Keratinocyte (primary cell): ENCODE data around the gene CBX8. TPM values are rescaled to one million over a fixed set of nuclear protein-coding genes. Genes with fewer than 3 reads are reported as not detected.

Experiments used
- DNase-seq: peaks from one replicate; pipeline ENCODE4 v3.0.0-alpha.2; 2011; ENCODE audit warnings: low read depth, missing footprints, low spot score
- FAIRE-seq: peaks from 2 replicates; lab custom pipeline; 2011; peaks lifted over from hg19 to GRCh38; lab: Jason Lieb, UNC
- H2AFZ ChIP-seq: 2 replicates; pipeline ENCODE4 v1.6.0; 2012; ENCODE audit warnings: low read length, control low read depth, inconsistent platforms; ENCODE audit not compliant: control insufficient read depth
- H3K27ac ChIP-seq: 2 replicates; pipeline ENCODE4 v1.5.1; 2011; ENCODE audit warnings: low read length; ENCODE audit not compliant: control insufficient read depth, insufficient read depth
- H3K27me3 ChIP-seq: 3 replicates; pipeline ENCODE4 v1.6.0; 2011; ENCODE audit warnings: low read length; ENCODE audit not compliant: control insufficient read depth, insufficient read depth; ENCODE audit errors: extremely low read depth
- H3K36me3 ChIP-seq, 2 experiments: 2 replicates in 1 of 2; 3 replicates in 1 of 2; pipeline ENCODE4 v1.5.1; 2011; ENCODE audit warnings: low read length in 2 of 2, mild to moderate bottlenecking in 1 of 2; ENCODE audit not compliant: control insufficient read depth in 2 of 2, insufficient read depth in 2 of 2; ENCODE audit errors: extremely low read depth in 1 of 2
- H3K4me1 ChIP-seq: 3 replicates; pipeline ENCODE4 v1.5.1; 2011; ENCODE audit warnings: low read length; ENCODE audit not compliant: control insufficient read depth, insufficient read depth; ENCODE audit errors: extremely low read depth
- H3K4me2 ChIP-seq: 3 replicates; pipeline ENCODE4 v1.6.0; 2011; ENCODE audit warnings: low read depth, low read length; ENCODE audit not compliant: control insufficient read depth, insufficient read depth; ENCODE audit errors: extremely low read depth
- H3K4me3 ChIP-seq, 3 experiments: fragments of 200-600 bp in 1 of 3; sonication (generic) in 1 of 3; 2 replicates in 2 of 3; 3 replicates in 1 of 3; pipeline ENCODE4 v1.5.1; 2011 to 2016; ENCODE audit warnings: low read length in 3 of 3, mild to moderate bottlenecking in 3 of 3, control low read depth in 2 of 3, inconsistent platforms in 1 of 3, low read depth in 1 of 3, mixed read lengths in 1 of 3, mixed run types in 1 of 3, moderate library complexity in 1 of 3; ENCODE audit not compliant: control insufficient read depth in 2 of 3, insufficient read depth in 2 of 3; ENCODE audit errors: extremely low read depth in 1 of 3
- H3K79me2 ChIP-seq: 2 replicates; pipeline ENCODE4 v1.6.0; 2012; ENCODE audit warnings: low read length; ENCODE audit not compliant: control insufficient read depth, insufficient read depth
- H3K9ac ChIP-seq: 3 replicates; pipeline ENCODE4 v1.6.0; 2011; ENCODE audit warnings: low read length; ENCODE audit not compliant: control insufficient read depth, insufficient read depth; ENCODE audit errors: extremely low read depth
- H3K9me1 ChIP-seq: 3 replicates; pipeline ENCODE4 v1.6.0; 2011; ENCODE audit warnings: low read length; ENCODE audit not compliant: control insufficient read depth, insufficient read depth; ENCODE audit errors: extremely low read depth
- H3K9me3 ChIP-seq: 2 replicates; pipeline ENCODE4 v1.5.1; 2012; ENCODE audit warnings: low read depth, low read length; ENCODE audit not compliant: control insufficient read depth
- H4K20me1 ChIP-seq: 3 replicates; pipeline ENCODE4 v1.6.0; 2011; ENCODE audit warnings: low read length; ENCODE audit not compliant: control insufficient read depth, insufficient read depth; ENCODE audit errors: extremely low read depth
- CTCF ChIP-seq, 3 experiments: IDR thresholded peaks in 1 of 3; conservative IDR thresholded peaks in 1 of 3; optimal IDR thresholded peaks in 1 of 3; 2 replicates in 2 of 3; 3 replicates in 1 of 3; pipeline versions ENCODE3 to v1.5.1; 2011; ENCODE audit warnings: low read length in 3 of 3, mild to moderate bottlenecking in 3 of 3, moderate library complexity in 2 of 3, control low read depth in 1 of 3, inconsistent platforms in 1 of 3; ENCODE audit not compliant: insufficient read depth in 2 of 3; ENCODE audit errors: extremely low read depth in 1 of 3
- EZH2 ChIP-seq: IDR thresholded peaks from one replicate; pipeline ENCODE4 v1.6.1; 2012; ENCODE audit warnings: inconsistent platforms, mild to moderate bottlenecking, low read length, moderate library complexity
- dilution Hi-C: fragments of 300-500 bp; cut with MboI; formaldehyde crosslinking; loops from one replicate; pipeline ENCODE4 v1.7.0; 2020; ENCODE audit warnings: low sequenced_read_pairs; ENCODE audit not compliant: extremely low pct_ligation_motif_present
- polyA plus RNA-seq, 5 experiments: library from polyadenylated mRNA; depleted of rRNA in 3 of 5; stranded (reverse) in 3 of 5; stranded (forward) in 1 of 5; unstranded in 1 of 5; fragments of >200 nt; gene quantifications; 1 replicate in 1 of 5; 2 replicates in 3 of 5; 3 replicates in 1 of 5; pipeline versions ENCODE4 v1.2.1 to v1.2.3, GENCODE V29; 2011 to 2012; ENCODE audit warnings: missing spikeins in 2 of 5, low read depth in 1 of 5, low replicate concordance in 1 of 5

Gene CBX8
- polyA plus RNA-seq, 1 donor (not counting 4 experiments of a cell fraction or from before 2014, with no cell fraction given) = 0.49 TPM

GRCh38 chr17:79778504-79779083, 18.3 kb downstream of the CBX8 start:
- no peaks in the 10 kb centered on the region for H3K79me2 ChIP-seq
- no peak overlapping the region for H2AFZ ChIP-seq
- peaks cover 13% of the 10 kb centered on the region for H3K4me1 ChIP-seq
- peaks cover 26% of the 10 kb centered on the region for H3K27me3 ChIP-seq
- FAIRE-seq (no peak), DNase-seq (no peak)
- TF ChIP-seq CTCF (optimal IDR thresholded peaks at IDR 0.05 in 1 of 3, IDR thresholded peaks at IDR 0.05 in 1 of 3, conservative IDR thresholded peaks at IDR 0.05 in 1 of 3; ENCODE audit: extremely low read depth in 1 of 3, insufficient read depth in 2 of 3, low read length in 3 of 3) = no peak
- no peak for TF ChIP-seq EZH2
- H3K9ac ChIP-seq = peak overlapping the region; percentile 26
- no peaks in the 10 kb centered on the region for H3K9me3 ChIP-seq
- no peak overlapping the region for H3K27ac ChIP-seq
- dilution Hi-C loops = no loop called here
- H3K4me2 ChIP-seq = peak overlapping the region; percentile 73
- H3K9me1 ChIP-seq = no peaks in the 10 kb centered on the region
- H3K36me3 ChIP-seq = no peaks in the 10 kb centered on the region
- peak overlapping the region; percentile 55 to 64 (median 61) for H3K4me3 ChIP-seq
- no peaks in the 10 kb centered on the region for H4K20me1 ChIP-seq

DNA sequence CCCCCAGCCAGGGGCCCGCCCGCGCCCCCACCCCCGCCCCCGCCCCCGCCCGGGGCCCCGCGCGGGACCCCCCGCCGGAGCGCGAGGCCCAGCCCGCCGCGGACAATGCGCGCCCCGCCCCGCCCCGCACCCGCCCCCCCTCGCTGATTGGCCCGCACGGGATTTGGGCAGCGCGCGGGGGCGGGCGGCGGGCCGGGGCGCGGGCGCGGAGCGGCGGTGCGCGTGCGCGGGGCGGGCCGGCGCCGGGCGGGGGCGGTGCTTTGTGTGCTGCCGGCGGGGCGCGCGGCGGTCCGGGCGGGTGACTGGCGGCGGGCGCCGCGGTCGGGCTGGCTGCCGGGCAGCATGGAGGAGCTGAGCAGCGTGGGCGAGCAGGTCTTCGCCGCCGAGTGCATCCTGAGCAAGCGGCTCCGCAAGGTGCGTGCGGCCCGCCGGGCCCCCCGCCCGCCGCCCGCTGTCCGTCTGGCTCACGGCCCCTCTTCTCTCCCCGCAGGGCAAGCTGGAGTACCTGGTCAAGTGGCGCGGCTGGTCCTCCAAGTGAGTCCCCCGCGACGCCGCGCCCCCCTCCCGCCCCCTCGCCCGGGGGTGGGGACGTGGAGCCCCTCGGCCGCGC, 18.9 kb downstream of the CBX8 start, which contains the start of gene CBX2:
TSS of gene CBX2 (plus strand) at position 255 of the 610 bp plus-strand sequence. CDS start at position 343, 88 bp downstream.
- Histone ChIP-seq H3K27me3 (peaks cover 32% of the 10 kb centered on the region), H2AFZ (peak within 1 kb of the TSS; percentile 6), H3K36me3 (no peaks in the 10 kb centered on the region), H3K4me3 (peak within 1 kb of the TSS; percentile 59 to 64 (median 61)), H3K9me3 (no peaks in the 10 kb centered on the region), H4K20me1 (no peaks in the 10 kb centered on the region), H3K79me2 (no peaks in the 10 kb centered on the region), H3K9me1 (no peaks in the 10 kb centered on the region), H3K9ac (peak within 1 kb of the TSS; percentile 54), H3K4me1 (peaks cover 13% of the 10 kb centered on the region), H3K27ac (no peak within 1 kb of the TSS), H3K4me2 (peak within 1 kb of the TSS; percentile 73)
- DNase-seq (no peak), FAIRE-seq (no peak)
- TF ChIP-seq CTCF (optimal IDR thresholded peaks at IDR 0.05 in 1 of 3, IDR thresholded peaks at IDR 0.05 in 1 of 3, conservative IDR thresholded peaks at IDR 0.05 in 1 of 3; ENCODE audit: extremely low read depth in 1 of 3, insufficient read depth in 2 of 3, low read length in 3 of 3) = no peak
- TF ChIP-seq EZH2 = no peak
- dilution Hi-C loops = no loop called here
